COLO668 (cell line): ENCODE results near the gene TPPP3.

ENCODE experiments used
- DNase-seq: peaks from one replicate; lab custom pipeline; 2025; ENCODE audit not compliant: unreplicated experiment; lab: John Stamatoyannopoulos, UW

TPPP3 gene

GRCh38 chr16:67405336-67405735 is 12.0 kb upstream of the TPPP3 start:
- DNase-seq = no peak

GRCh38 chr16:67404740-67405226 is 11.5 kb upstream of the TPPP3 start:
- DNase-seq = no peak

GRCh38 chr16:67403976-67404555 is 10.8 kb upstream of the TPPP3 start:
- no peak for DNase-seq

- no peak for DNase-seq
These were observed 7.6 kb upstream of the TPPP3 start for GRCh38 chr16:67400901-67401300.

GRCh38 chr16:67399749-67400704 is 6.7 kb upstream of the TPPP3 start:
- DNase-seq = peak; percentile 84

GRCh38 chr16:67399218-67399733 is 6.0 kb upstream of the TPPP3 start:
- peak; percentile 69 for DNase-seq

- no peak for DNase-seq
These were observed 5.4 kb upstream of the TPPP3 start for GRCh38 chr16:67398546-67399217.

- DNase-seq = peak; percentile 67
These were observed 4.7 kb upstream of the TPPP3 start for GRCh38 chr16:67397812-67398545.

- no peak for DNase-seq
These were observed 3.9 kb upstream of the TPPP3 start for GRCh38 chr16:67397036-67397801.

GRCh38 chr16:67396159-67397035 is 3.1 kb upstream of the TPPP3 start:
- DNase-seq = peak; percentile 97

- DNase-seq = peak; percentile 91
These were observed 2.3 kb upstream of the TPPP3 start for GRCh38 chr16:67395458-67396158.

- no peak for DNase-seq
These were observed 1.8 kb upstream of the TPPP3 start for GRCh38 chr16:67395105-67395457.

- DNase-seq = no peak
These were observed 1.1 kb upstream of the TPPP3 start for GRCh38 chr16:67394155-67395104.

- peak; percentile 43 for DNase-seq
These were observed 473 bp upstream of the TPPP3 start for GRCh38 chr16:67393788-67394154.

GRCh38 chr16:67392301-67393059 is 818 bp downstream of the TPPP3 start:
- no peak for DNase-seq

GRCh38 chr16:67391424-67392300 is 1.6 kb downstream of the TPPP3 start:
- peak; percentile 83 for DNase-seq
